WI38 (cell line): ENCODE results near the gene CADM1.

ENCODE experiments used
- H3K4me3 ChIP-seq: 2 replicates; pipeline ENCODE4 v1.5.1; 2011; ENCODE audit warnings: low read depth, mild to moderate bottlenecking, control low read depth, low read length
- CTCF ChIP-seq: IDR thresholded peaks from 2 replicates; pipeline ENCODE4 v1.5.1; 2012; ENCODE audit warnings: low read depth, mild to moderate bottlenecking, control low read depth, low read length

Gene CADM1

GRCh38 chr11:115247953-115248352 lies 256.3 kb downstream of the CADM1 start:
- TF ChIP-seq CTCF = no peak
- no peak overlapping the region for H3K4me3 ChIP-seq

GRCh38 chr11:115247361-115247760 lies 256.9 kb downstream of the CADM1 start:
- no peak for TF ChIP-seq CTCF

GRCh38 chr11:115244758-115245157 lies 259.5 kb downstream of the CADM1 start:
- TF ChIP-seq CTCF = no peak
- no peak overlapping the region for H3K4me3 ChIP-seq

More at GRCh38 chr11:115247361-115247760, 256.9 kb downstream of the CADM1 start:
- H3K4me3 ChIP-seq = no peak overlapping the region

DNA sequence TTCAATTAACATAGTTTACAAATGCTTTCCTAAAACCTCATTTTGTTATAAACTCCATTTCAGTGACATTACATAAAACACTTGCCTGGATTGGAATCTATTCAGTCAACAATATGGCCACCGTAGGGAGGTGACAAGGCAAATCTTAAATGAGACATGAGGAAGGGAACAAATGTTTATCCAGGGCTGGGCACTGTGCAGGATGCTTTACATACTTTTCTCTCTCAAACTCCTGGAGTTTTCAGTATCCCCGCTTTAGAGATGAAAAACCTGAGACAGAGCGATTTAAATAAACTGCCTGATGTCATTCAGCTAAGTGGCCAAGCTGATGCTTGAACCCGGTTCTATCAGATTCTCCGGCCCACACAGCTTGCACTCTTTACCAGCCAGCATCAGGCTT lies 259.9 kb downstream of the CADM1 start:
- H3K4me3 ChIP-seq = no peak overlapping the region
- TF ChIP-seq CTCF = no peak

DNA sequence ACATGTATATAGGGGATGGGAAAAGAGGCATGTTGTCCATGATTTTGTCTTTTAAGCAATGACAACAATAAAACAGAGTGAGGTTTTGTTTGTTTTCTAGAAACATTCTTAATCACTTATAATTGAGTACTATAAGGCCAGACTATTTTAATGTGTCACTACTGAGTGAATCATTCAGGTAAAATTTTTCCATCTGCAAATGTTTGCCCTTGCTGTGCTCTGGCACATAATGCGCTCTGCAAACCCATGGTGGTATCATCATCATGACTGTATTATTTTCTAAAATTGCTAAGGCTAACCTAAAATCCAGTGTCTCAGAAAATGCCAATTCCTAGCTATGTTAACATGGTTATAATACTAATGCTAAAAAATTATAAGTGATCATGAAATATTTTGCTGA lies 261.2 kb downstream of the CADM1 start:
- TF ChIP-seq CTCF = no peak
- H3K4me3 ChIP-seq = no peak overlapping the region

DNA sequence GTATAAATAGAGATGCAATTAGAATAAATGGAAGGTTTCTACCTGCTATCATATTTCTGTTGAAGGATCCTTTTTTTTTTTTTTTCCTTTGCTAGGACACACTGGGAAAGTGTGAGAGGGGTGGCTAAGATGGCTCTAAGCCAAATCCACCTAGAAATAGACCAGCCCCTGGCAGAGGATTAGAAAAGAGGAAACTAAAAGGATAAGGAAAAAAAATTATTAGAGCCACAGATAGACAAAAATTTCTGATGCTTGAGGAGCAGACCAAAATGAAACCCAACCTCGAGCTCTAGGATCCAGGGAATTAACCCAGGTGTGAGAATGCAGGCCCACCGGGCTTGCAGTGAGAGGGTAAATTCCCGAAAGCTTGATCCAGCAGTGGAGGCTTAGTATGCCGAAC lies 262.3 kb downstream of the CADM1 start:
- no peak for TF ChIP-seq CTCF

DNA sequence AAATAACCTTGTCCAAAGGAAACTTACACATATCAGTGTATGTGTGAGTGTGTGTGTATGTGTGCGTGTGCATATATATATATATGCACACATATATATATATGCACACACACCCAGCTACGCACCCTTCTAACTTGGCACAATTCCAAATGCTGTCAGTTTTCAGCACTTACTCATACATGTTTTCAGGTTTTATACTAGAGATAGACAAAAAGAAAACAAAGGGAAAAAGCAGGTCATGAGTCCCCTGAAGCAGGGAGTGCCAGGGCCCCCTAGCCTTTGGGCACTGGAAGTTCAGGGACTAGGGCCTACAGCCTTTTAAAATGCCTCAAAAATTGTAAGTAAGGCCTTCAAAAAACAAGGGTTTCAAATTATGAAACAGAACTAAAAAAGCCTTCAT lies 265.4 kb downstream of the CADM1 start:
- TF ChIP-seq CTCF = no peak
- no peak overlapping the region for H3K4me3 ChIP-seq

More for the DNA sequence above, 262.3 kb downstream of the CADM1 start:
- no peak overlapping the region for H3K4me3 ChIP-seq
